ENCODE measurements around the gene KCNJ9. TPM values are rescaled to one million over a fixed set of nuclear protein-coding genes. Genes with fewer than 3 reads are reported as not detected.

Gene KCNJ9
- total RNA-seq, 2 donors from 2014 or later, result 0.51 TPM; not detected in 1

DNA sequence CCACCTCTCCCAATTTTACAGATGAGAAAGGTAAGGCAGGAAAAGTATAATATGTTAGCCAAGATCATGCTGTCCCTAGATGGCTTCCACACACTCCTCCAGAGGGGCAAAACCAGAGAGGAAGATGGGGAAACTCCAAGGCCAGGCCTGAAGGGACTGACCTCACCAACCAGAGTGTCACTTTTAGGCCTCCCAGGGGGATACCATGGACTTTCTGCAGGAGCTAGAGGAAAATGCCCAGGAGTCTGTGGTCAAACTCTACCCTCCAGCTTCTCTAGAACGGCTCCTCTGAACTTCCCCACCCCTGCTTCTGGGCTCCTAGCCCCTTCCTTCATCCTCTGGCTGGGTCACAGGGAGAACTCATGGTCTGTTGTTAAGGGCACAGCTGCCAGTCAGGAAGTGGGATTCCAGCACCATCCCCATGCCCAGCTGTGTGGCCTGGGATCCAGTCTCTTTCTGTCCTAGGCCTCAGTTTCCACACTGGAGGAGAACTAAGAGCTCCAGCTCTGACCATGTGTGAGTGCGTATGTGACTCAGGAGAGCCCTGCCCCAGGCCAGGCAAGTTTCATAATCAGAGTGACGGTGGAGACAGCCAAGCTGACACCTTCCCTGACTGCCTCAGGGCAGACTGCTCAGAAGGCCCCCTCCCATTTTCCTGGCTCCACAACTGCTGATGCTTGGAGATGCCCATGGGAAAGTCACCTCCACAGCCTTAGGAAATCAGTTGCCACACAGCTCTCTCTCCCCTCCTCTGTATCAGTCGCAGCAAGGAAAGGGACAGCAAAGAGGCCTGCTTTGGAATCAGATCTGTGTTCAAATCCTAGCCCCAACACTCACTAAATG, 15.2 kb downstream of the KCNJ9 start:
- no peak overlapping the region for H3K27ac ChIP-seq
- no peak for DNase-seq (ENCODE audit: low spot score)
- WGBS, result 65% methylated on average over 4 of the region's 4 CpGs

DNA sequence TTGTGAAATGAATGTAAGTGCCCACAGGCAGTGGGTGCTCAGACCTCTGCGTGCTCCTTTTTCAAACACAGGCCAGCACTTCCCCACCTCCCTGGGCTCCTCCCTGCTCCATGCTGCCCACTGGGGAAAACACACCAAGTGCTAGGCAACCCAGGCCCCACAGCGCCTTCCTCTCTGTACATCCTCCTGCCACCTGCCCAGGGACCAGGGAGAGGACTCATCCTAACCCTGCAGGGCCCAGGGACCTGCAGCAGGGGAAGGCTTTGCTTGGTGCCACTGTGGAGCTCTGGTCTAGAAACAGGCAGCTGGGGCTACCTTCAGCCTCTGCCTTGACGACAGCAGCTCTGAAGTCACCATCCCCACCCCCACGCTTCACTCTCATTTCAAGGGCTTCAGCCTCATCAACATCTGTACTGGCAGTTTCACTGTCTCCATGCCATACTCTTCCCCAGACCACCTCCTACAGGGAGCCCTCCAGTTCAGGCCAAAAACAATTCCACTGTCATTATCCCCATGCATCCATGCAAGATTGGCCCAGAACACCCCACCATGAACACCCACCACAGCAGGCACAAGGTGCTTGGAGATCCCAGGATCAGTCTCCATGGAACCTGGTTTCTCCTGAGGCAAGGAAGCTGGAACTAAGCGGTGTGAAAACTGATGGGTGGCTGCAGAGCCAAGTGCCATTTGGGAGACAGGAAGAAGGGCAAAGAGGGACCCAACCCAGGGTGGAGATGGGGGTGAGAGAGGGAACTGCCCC, 16.0 kb downstream of the KCNJ9 start:
- no peaks in the 10 kb centered on the region for H3K27me3 ChIP-seq (replicated peaks; ENCODE audit: insufficient read depth)
- peak overlapping the region; percentile 66 to 95 for H3K4me3 ChIP-seq
- intact Hi-C loops (cut with DNase I), result no loop called here
- DNase-seq (ENCODE audit: low spot score), result no peak
- no peaks in the 10 kb centered on the region for H3K9me3 ChIP-seq
- peak overlapping the region; percentile 87 to 97 for H3K27ac ChIP-seq
- H3K36me3 ChIP-seq, result peaks cover 0 to 3% of the 10 kb centered on the region in 2 donors
- TF ChIP-seq POLR2A (IDR thresholded peaks at IDR 0.05) (no peak), POLR2AphosphoS5 (IDR thresholded peaks at IDR 0.05) (no peak)
- TF ChIP-seq, protein P1, sequence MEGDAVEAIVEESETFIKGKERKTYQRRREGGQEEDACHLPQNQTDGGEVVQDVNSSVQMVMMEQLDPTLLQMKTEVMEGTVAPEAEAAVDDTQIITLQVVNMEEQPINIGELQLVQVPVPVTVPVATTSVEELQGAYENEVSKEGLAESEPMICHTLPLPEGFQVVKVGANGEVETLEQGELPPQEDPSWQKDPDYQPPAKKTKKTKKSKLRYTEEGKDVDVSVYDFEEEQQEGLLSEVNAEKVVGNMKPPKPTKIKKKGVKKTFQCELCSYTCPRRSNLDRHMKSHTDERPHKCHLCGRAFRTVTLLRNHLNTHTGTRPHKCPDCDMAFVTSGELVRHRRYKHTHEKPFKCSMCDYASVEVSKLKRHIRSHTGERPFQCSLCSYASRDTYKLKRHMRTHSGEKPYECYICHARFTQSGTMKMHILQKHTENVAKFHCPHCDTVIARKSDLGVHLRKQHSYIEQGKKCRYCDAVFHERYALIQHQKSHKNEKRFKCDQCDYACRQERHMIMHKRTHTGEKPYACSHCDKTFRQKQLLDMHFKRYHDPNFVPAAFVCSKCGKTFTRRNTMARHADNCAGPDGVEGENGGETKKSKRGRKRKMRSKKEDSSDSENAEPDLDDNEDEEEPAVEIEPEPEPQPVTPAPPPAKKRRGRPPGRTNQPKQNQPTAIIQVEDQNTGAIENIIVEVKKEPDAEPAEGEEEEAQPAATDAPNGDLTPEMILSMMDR (IDR thresholded peaks at IDR 0.05), result no peak
- peaks cover 12% of the 10 kb centered on the region for H3K4me1 ChIP-seq (replicated peaks)
- WGBS, result 70% methylated on average over 5 of the region's 5 CpGs

More for the DNA sequence above, 15.2 kb downstream of the KCNJ9 start:
- no peak overlapping the region for H3K4me3 ChIP-seq
- H3K9me3 ChIP-seq, result no peaks in the 10 kb centered on the region
- H3K27me3 ChIP-seq (replicated peaks; ENCODE audit: insufficient read depth), result no peaks in the 10 kb centered on the region
- H3K36me3 ChIP-seq, result peaks cover 0 to 7% of the 10 kb centered on the region in 2 donors
- TF ChIP-seq POLR2A (IDR thresholded peaks at IDR 0.05), result no peak
- H3K4me1 ChIP-seq (replicated peaks), result peaks cover 8% of the 10 kb centered on the region
- intact Hi-C loops (cut with DNase I), result no loop called here

DNA sequence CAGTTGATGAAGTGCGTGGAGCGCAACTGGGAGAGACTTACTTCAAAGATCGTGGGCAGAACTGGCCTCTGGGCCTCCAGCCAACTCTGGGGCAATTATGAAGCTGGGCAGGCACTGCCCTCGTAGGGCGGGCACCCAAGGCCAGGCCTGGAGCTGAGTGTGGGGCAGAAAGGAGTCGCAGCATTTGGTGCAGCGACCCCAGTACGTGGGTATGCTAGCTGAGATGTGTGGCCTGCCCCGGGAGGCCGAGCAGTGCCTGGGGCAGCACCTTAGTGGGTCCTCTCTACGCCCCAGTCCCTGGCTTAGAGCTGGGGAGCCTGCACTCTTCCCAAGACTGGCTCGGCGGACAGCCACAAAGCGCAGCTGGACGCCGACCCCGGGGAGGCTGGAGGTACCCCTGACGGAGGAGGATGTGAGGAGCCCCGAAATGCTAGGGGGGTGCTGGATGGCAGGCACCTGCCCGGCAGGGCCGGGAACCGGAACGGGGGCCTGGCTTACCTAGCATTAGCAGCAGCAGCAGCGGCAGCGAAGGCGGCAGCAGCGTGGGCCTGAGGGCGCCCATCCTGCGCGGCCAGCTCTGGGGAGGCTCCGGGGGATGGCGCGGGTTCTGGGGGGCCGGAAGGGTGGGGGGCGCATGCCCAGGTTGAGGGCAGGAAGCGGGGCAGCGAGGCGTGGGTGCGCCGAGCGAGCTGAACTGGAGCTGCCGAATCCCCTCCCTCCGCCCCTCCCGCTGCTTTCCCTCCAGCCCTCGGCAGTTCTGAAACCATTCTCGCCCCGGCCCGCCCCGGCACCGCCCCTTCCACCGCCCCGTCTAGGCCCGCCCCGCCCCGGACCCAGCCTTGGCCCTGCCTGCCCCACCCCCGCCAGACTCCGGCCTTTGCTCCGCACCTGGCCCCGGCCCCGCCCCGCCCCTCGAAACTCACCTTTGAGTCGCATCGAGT, 16.8 kb downstream of the KCNJ9 start, which contains the start of gene IGSF8:
TSS of gene IGSF8 (minus strand) at position 709 of the 941 bp plus-strand sequence. CDS start at position 562, 147 bp downstream.
- Histone ChIP-seq H3K27me3 (replicated peaks; ENCODE audit: insufficient read depth) (no peaks in the 10 kb centered on the region), H3K36me3 (no peaks in the 10 kb centered on the region), H3K27ac (peak within 1 kb of the TSS; percentile 87 to 97), H3K4me1 (replicated peaks) (peaks cover 12% of the 10 kb centered on the region), H3K4me3 (peak within 1 kb of the TSS; percentile 66 to 95), H3K9me3 (no peaks in the 10 kb centered on the region)
- intact Hi-C loops (cut with DNase I), result no loop called here
- WGBS, result 2% methylated on average over 30 of the region's 64 CpGs
- peak; percentile 90 for DNase-seq (ENCODE audit: low spot score)
- TF ChIP-seq POLR2A (IDR thresholded peaks at IDR 0.05), result peak; percentile 66
- TF ChIP-seq POLR2AphosphoS5 (IDR thresholded peaks at IDR 0.05), result peak; percentile 32
- TF ChIP-seq, protein P1 (IDR thresholded peaks at IDR 0.05), result no peak

DNA sequence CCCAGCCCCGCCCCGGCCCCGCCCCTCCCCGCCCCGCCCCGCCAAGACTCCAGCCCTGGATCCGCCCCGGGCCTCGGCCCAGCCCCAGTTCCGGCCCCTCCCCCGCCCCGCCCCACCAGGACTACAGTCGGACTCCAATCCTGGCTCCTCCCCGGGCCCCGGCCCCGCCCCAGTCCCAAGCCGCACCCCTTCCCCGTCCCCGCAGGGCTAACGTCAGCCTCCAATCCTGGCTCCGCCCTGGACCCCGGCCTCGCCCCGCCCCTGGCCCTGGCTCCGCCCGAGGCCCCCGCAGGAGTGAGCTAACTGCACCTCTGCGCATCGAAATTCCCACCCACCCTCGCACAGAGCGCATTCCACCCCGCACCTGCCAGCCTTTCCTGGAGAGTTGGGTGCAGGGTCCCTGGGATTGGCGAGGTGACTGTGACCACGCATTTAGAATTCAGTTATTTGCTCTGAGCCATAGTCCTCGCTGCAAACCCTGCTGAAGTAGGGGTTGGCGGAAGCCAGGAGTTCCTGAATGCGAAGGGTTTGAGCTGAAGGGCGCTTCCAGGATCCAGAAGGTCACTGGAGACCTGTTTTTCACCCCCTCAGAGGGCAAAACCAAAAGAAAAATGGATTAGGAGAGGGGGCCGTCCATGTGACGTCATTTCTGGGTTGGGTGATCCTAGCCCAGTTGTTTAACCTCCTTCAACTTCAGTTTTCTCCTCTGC, 17.7 kb downstream of the KCNJ9 start:
- Histone ChIP-seq H3K4me1 (replicated peaks) (peaks cover 12% of the 10 kb centered on the region), H3K27me3 (replicated peaks; ENCODE audit: insufficient read depth) (no peaks in the 10 kb centered on the region), H3K36me3 (no peaks in the 10 kb centered on the region), H3K4me3 (peak overlapping the region; percentile 66 to 95), H3K9me3 (no peaks in the 10 kb centered on the region), H3K27ac (peak overlapping the region; percentile 87 to 97)
- TF ChIP-seq POLR2A (IDR thresholded peaks at IDR 0.05) (peak; percentile 56), POLR2AphosphoS5 (IDR thresholded peaks at IDR 0.05) (peak; percentile 76)
- TF ChIP-seq, protein P1 (IDR thresholded peaks at IDR 0.05), result no peak
- peak; percentile 97 for DNase-seq (ENCODE audit: low spot score)
- intact Hi-C loops (cut with DNase I), result no loop called here
- 3% methylated on average over 24 of the region's 40 CpGs for WGBS
